Astrocyte (in vitro differentiated cells and primary cell): Measurements from ENCODE around the gene ADAM30. TPM values are rescaled to one million over a fixed set of nuclear protein-coding genes. Genes with fewer than 3 reads are reported as not detected.

ENCODE experiments used
- DNase-seq: peaks from one replicate; pipeline ENCODE4 v3.0.0-alpha.2; 2010; ENCODE audit warnings: low read depth
- FAIRE-seq: peaks from 2 replicates; lab custom pipeline; 2011; peaks lifted over from hg19 to GRCh38; lab: Jason Lieb, UNC
- H2AFZ ChIP-seq: 2 replicates; pipeline ENCODE4 v1.6.0; 2012; ENCODE audit warnings: low read depth, low read length, inconsistent platforms
- H3K27ac ChIP-seq: 2 replicates; pipeline ENCODE4 v1.5.1; 2011; ENCODE audit warnings: low read depth, low read length, inconsistent platforms
- H3K27me3 ChIP-seq: 2 replicates; pipeline ENCODE4 v1.6.0; 2011; ENCODE audit warnings: low read length, inconsistent platforms; ENCODE audit not compliant: insufficient read depth
- H3K36me3 ChIP-seq: 2 replicates; pipeline ENCODE4 v1.5.1; 2011; ENCODE audit warnings: low read length, inconsistent platforms; ENCODE audit not compliant: insufficient read depth
- H3K4me1 ChIP-seq: 2 replicates; pipeline ENCODE4 v1.5.1; 2011; ENCODE audit warnings: low read length, inconsistent platforms; ENCODE audit not compliant: insufficient read depth
- H3K4me2 ChIP-seq: 2 replicates; pipeline ENCODE4 v1.6.0; 2012; ENCODE audit warnings: low read length, inconsistent platforms
- H3K4me3 ChIP-seq: 2 replicates; pipeline ENCODE4 v1.5.1; 2011; ENCODE audit warnings: low read depth, mild to moderate bottlenecking, low read length, inconsistent platforms; ENCODE audit not compliant: insufficient read depth
- H3K79me2 ChIP-seq: 2 replicates; pipeline ENCODE4 v1.6.0; 2012; ENCODE audit warnings: mild to moderate bottlenecking, low read length, inconsistent platforms; ENCODE audit not compliant: insufficient read depth
- H3K9ac ChIP-seq: 2 replicates; pipeline ENCODE4 v1.6.0; 2012; ENCODE audit warnings: mild to moderate bottlenecking, low read length, inconsistent platforms
- H3K9me3 ChIP-seq: 2 replicates; pipeline ENCODE4 v1.5.1; 2012; ENCODE audit warnings: low read depth, mild to moderate bottlenecking, low read length, inconsistent platforms; ENCODE audit not compliant: insufficient read depth
- H4K20me1 ChIP-seq: 2 replicates; pipeline ENCODE4 v1.6.0; 2012; ENCODE audit warnings: low read length, inconsistent platforms; ENCODE audit not compliant: insufficient read depth
- H3K27ac Mint-ChIP-seq: one replicate; pipeline ENCODE4 v1.8.0; 2021; ENCODE audit warnings: mild to moderate bottlenecking, mixed read lengths; ENCODE audit not compliant: unreplicated experiment
- H3K27me3 Mint-ChIP-seq: one replicate; pipeline ENCODE4 v1.8.0; 2021; ENCODE audit warnings: low read depth, mixed read lengths; ENCODE audit not compliant: unreplicated experiment
- H3K36me3 Mint-ChIP-seq: one replicate; pipeline ENCODE4 v1.8.0; 2021; ENCODE audit warnings: low read depth, mixed read lengths; ENCODE audit not compliant: unreplicated experiment
- H3K4me1 Mint-ChIP-seq: one replicate; pipeline ENCODE4 v1.8.0; 2021; ENCODE audit warnings: low read depth, mixed read lengths; ENCODE audit not compliant: unreplicated experiment
- H3K4me3 Mint-ChIP-seq: one replicate; pipeline ENCODE4 v1.8.0; 2021; ENCODE audit warnings: mild to moderate bottlenecking, moderate library complexity, mixed read lengths; ENCODE audit not compliant: unreplicated experiment
- H3K9me3 Mint-ChIP-seq: one replicate; pipeline ENCODE4 v1.8.0; 2021; ENCODE audit warnings: mild to moderate bottlenecking, mixed read lengths; ENCODE audit not compliant: unreplicated experiment
- EZH2 ChIP-seq: IDR thresholded peaks from 2 replicates; pipeline ENCODE4 v1.6.1; 2012; ENCODE audit warnings: mild to moderate bottlenecking, low read length, inconsistent platforms; ENCODE audit not compliant: insufficient read depth
- total RNA-seq: library from RNA; stranded (reverse); gene quantifications from 2 replicates; pipeline ENCODE4 v1.2.1, GENCODE V29; 2021
- TF ChIP-seq, protein P1 (sequence below): IDR thresholded peaks from 2 replicates; pipeline ENCODE4 v1.5.1; 2011; ENCODE audit warnings: low read depth, mild to moderate bottlenecking, inconsistent platforms, low read length, moderate library complexity; ENCODE audit not compliant: insufficient read depth

ADAM30 gene
- total RNA-seq, 1 donor from 2014 or later = not detected

DNA sequence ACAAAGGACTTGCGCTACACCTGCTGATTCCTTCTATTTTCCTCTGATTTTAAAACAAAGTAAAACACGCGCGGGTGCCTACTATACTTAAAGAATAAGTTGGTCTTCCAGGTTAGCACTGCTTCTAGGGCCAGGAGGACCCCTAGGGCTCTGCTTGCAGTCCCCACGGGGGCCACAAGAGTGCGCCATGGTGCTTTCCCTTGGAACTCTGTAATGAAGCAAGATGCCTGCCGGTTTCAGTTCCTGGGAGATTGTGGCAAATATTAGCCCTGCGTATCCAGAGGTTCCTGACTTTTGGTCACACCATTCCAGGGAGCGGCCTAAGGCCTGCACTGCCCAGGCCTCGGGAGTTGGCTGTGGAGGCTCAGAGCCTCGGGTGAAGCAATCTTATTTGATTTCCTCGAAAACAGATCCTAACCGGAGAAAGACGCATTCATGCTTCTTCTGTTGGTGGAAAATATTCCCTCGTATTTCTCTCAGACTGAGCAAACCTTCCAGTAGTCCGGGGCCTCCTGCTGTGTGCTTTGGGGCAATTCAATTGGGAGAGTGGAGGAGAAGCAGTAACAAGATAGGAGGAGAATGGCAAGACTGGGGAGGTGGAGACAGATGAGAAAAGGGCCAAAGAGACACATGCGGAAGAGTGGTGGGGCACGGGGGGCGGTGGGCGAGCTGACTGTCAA, 25.3 kb downstream of the ADAM30 start:
- H3K4me1 ChIP-seq = peaks cover 21% of the 10 kb centered on the region
- FAIRE-seq (no peak), DNase-seq (peak; percentile 45)
- no peaks in the 10 kb centered on the region for H3K27me3 ChIP-seq
- peaks cover 23% of the 10 kb centered on the region for H3K4me1 Mint-ChIP-seq
- no peak for TF ChIP-seq EZH2
- TF ChIP-seq, protein P1, sequence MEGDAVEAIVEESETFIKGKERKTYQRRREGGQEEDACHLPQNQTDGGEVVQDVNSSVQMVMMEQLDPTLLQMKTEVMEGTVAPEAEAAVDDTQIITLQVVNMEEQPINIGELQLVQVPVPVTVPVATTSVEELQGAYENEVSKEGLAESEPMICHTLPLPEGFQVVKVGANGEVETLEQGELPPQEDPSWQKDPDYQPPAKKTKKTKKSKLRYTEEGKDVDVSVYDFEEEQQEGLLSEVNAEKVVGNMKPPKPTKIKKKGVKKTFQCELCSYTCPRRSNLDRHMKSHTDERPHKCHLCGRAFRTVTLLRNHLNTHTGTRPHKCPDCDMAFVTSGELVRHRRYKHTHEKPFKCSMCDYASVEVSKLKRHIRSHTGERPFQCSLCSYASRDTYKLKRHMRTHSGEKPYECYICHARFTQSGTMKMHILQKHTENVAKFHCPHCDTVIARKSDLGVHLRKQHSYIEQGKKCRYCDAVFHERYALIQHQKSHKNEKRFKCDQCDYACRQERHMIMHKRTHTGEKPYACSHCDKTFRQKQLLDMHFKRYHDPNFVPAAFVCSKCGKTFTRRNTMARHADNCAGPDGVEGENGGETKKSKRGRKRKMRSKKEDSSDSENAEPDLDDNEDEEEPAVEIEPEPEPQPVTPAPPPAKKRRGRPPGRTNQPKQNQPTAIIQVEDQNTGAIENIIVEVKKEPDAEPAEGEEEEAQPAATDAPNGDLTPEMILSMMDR = peak; percentile 97
- no peak overlapping the region for H3K4me3 ChIP-seq
- no peaks in the 10 kb centered on the region for H3K9me3 ChIP-seq
- H3K79me2 ChIP-seq = no peaks in the 10 kb centered on the region
- H3K27me3 Mint-ChIP-seq = no peaks in the 10 kb centered on the region
- H3K9me3 Mint-ChIP-seq = peaks cover 4% of the 10 kb centered on the region
- peak overlapping the region; percentile 61 for H2AFZ ChIP-seq
- peak overlapping the region; percentile 84 for H3K27ac Mint-ChIP-seq
- no peaks in the 10 kb centered on the region for H3K36me3 ChIP-seq
- H3K9ac ChIP-seq = peak overlapping the region; percentile 45
- peak overlapping the region; percentile 58 for H3K4me2 ChIP-seq
- H3K36me3 Mint-ChIP-seq = no peaks in the 10 kb centered on the region
- no peak overlapping the region for H3K4me3 Mint-ChIP-seq
- no peak overlapping the region for H3K27ac ChIP-seq
- H4K20me1 ChIP-seq = no peaks in the 10 kb centered on the region

DNA sequence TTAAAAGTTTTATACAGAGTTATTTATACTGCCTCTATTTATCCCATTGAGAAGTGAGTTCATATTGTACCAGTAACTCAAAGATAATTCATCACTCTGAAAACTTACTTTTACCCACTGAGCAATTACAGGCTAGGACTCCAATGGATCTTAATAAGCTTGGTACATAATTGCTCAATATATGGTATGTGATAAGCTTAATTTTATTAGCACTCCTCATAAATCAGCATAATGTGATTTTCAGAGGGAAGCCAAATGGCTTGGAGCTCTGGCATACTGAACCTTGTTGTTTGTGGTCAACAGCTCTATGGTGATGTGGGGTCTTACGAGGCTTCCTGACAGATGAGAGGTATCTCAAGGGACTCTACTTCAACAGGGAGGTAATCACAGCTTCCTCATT, 26.3 kb downstream of the ADAM30 start:
- no peaks in the 10 kb centered on the region for H3K9me3 ChIP-seq
- no peak overlapping the region for H3K4me3 Mint-ChIP-seq
- no peak overlapping the region for H2AFZ ChIP-seq
- no peak overlapping the region for H3K4me3 ChIP-seq
- peaks cover 23% of the 10 kb centered on the region for H3K4me1 Mint-ChIP-seq
- H3K9me3 Mint-ChIP-seq = peaks cover 4% of the 10 kb centered on the region
- H3K36me3 Mint-ChIP-seq = no peaks in the 10 kb centered on the region
- H3K27ac ChIP-seq = no peak overlapping the region
- no peak overlapping the region for H3K27ac Mint-ChIP-seq
- no peaks in the 10 kb centered on the region for H3K27me3 ChIP-seq
- H3K9ac ChIP-seq = no peak overlapping the region
- no peak for FAIRE-seq
- H3K4me2 ChIP-seq = no peak overlapping the region
- no peaks in the 10 kb centered on the region for H3K36me3 ChIP-seq
- TF ChIP-seq, protein P1 = no peak
- no peak for TF ChIP-seq EZH2
- H4K20me1 ChIP-seq = no peaks in the 10 kb centered on the region
- H3K4me1 ChIP-seq = peaks cover 21% of the 10 kb centered on the region
- H3K27me3 Mint-ChIP-seq = no peaks in the 10 kb centered on the region
- no peaks in the 10 kb centered on the region for H3K79me2 ChIP-seq
- no peak for DNase-seq

DNA sequence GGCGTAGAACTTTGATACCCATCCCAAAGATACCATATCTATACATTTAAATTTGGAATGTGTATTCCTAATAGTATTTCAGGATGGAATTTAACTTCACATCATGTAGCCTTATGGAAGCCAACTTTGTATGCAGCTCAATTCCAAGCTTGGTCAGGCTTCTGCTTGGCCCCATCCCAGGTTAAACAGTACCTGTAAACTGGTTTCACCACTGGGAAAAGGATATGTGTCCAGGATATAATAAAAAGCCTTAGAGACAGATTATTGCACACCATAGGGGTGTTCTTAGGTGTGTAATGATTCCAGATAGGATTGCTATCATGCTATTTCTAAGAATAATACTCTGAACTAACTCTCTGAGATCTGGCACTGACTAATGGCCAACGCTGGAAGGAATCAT, 28.1 kb downstream of the ADAM30 start:
- H3K27me3 ChIP-seq = no peaks in the 10 kb centered on the region
- H4K20me1 ChIP-seq = no peaks in the 10 kb centered on the region
- H3K36me3 ChIP-seq = no peaks in the 10 kb centered on the region
- Mint-ChIP-seq H3K4me3 (no peak overlapping the region), H3K9me3 (no peaks in the 10 kb centered on the region), H3K27me3 (peaks cover 2% of the 10 kb centered on the region), H3K4me1 (peaks cover 12% of the 10 kb centered on the region), H3K27ac (no peak overlapping the region), H3K36me3 (no peaks in the 10 kb centered on the region)
- no peak overlapping the region for H2AFZ ChIP-seq
- no peak overlapping the region for H3K27ac ChIP-seq
- FAIRE-seq (no peak), DNase-seq (no peak)
- TF ChIP-seq, protein P1 = no peak
- no peak for TF ChIP-seq EZH2
- H3K9ac ChIP-seq = no peak overlapping the region
- H3K4me3 ChIP-seq = no peak overlapping the region
- H3K9me3 ChIP-seq = no peaks in the 10 kb centered on the region
- no peak overlapping the region for H3K4me2 ChIP-seq
- no peaks in the 10 kb centered on the region for H3K79me2 ChIP-seq
- peaks cover 13% of the 10 kb centered on the region for H3K4me1 ChIP-seq
